ENCODE measurements around the gene ATP9A. TPM values are rescaled to one million over a fixed set of nuclear protein-coding genes. Genes with fewer than 3 reads are reported as not detected.
"Not testable (repeated sequence)": the region's sequence is repeated elsewhere in the genome, so short reads cannot be mapped to it uniquely, and the experiment has no call there.

ATP9A gene
- polyA plus RNA-seq, 1 experiment, result 35.3 TPM

- Histone ChIP-seq H3K9me3 (ENCODE audit: control insufficient read depth, insufficient read depth, low read length) (peaks cover 5% of the 10 kb centered on the region; the same call in 1 of the 2 replicates), H3K27me3 (ENCODE audit: control insufficient read depth, insufficient read depth, low read length) (no peaks in the 10 kb centered on the region), H3K4me3 (ENCODE audit: low read depth, low read length) (no peak overlapping the region; the same call in 1 of the 2 replicates), H3K27ac (ENCODE audit: low read depth, low read length) (no peak overlapping the region)
- DNase-seq (ENCODE audit: low read depth, low spot score), result no peak
- ChIA-PET POLR2A (no interaction called here), CTCF (interaction anchor here (1.1 to 1.2 kb wide), 2 partner anchors 24 to 588 kb away, joined by 3 to 4 read pairs; no protein-coding TSS in a partner anchor)
- TF ChIP-seq, protein P1, sequence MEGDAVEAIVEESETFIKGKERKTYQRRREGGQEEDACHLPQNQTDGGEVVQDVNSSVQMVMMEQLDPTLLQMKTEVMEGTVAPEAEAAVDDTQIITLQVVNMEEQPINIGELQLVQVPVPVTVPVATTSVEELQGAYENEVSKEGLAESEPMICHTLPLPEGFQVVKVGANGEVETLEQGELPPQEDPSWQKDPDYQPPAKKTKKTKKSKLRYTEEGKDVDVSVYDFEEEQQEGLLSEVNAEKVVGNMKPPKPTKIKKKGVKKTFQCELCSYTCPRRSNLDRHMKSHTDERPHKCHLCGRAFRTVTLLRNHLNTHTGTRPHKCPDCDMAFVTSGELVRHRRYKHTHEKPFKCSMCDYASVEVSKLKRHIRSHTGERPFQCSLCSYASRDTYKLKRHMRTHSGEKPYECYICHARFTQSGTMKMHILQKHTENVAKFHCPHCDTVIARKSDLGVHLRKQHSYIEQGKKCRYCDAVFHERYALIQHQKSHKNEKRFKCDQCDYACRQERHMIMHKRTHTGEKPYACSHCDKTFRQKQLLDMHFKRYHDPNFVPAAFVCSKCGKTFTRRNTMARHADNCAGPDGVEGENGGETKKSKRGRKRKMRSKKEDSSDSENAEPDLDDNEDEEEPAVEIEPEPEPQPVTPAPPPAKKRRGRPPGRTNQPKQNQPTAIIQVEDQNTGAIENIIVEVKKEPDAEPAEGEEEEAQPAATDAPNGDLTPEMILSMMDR (IDR thresholded peaks at IDR 0.05; ENCODE audit: low read depth, low read length), result no peak
These were observed 198.1 kb downstream of the ATP9A start for GRCh38 chr20:51569815-51570738.

- DNase-seq (ENCODE audit: low read depth, low spot score); H3K27me3 ChIP-seq (ENCODE audit: control insufficient read depth, insufficient read depth, low read length); H3K9me3 ChIP-seq (ENCODE audit: control insufficient read depth, insufficient read depth, low read length); H3K27ac ChIP-seq (ENCODE audit: low read depth, low read length); POLR2A ChIA-PET; H3K4me3 ChIP-seq (ENCODE audit: low read depth, low read length): not testable (repeated sequence)
- CTCF ChIA-PET, result interaction anchor here (0.5 kb wide), 1 partner anchor 49 kb away, joined by 4 read pairs; no protein-coding TSS in a partner anchor
These were observed 199.7 kb downstream of the ATP9A start for GRCh38 chr20:51568533-51568932.

- TF ChIP-seq, protein P1 (IDR thresholded peaks at IDR 0.05; ENCODE audit: low read depth, low read length), result no peak
- Histone ChIP-seq H3K4me3 (ENCODE audit: low read depth, low read length) (no peak overlapping the region), H3K27ac (ENCODE audit: low read depth, low read length) (no peak overlapping the region), H3K27me3 (ENCODE audit: control insufficient read depth, insufficient read depth, low read length) (no peaks in the 10 kb centered on the region), H3K9me3 (ENCODE audit: control insufficient read depth, insufficient read depth, low read length) (no peaks in the 10 kb centered on the region)
- ChIA-PET CTCF (no interaction called here), POLR2A (no interaction called here)
- no peak for DNase-seq (ENCODE audit: low read depth, low spot score)
These were observed 200.6 kb downstream of the ATP9A start for GRCh38 chr20:51567622-51568021.

GRCh38 chr20:51566594-51566993 is 201.6 kb downstream of the ATP9A start:
- TF ChIP-seq, protein P1 (IDR thresholded peaks at IDR 0.05; ENCODE audit: low read depth, low read length), result no peak
- no peak for DNase-seq (ENCODE audit: low read depth, low spot score)
- POLR2A ChIA-PET, result no interaction called here
- no peaks in the 10 kb centered on the region for H3K27me3 ChIP-seq (ENCODE audit: control insufficient read depth, insufficient read depth, low read length)
- no peak overlapping the region for H3K27ac ChIP-seq (ENCODE audit: low read depth, low read length)
- CTCF ChIA-PET, result interaction anchor here (0.6 kb wide), 1 partner anchor 325 kb away, joined by 3 read pairs; no protein-coding TSS in a partner anchor
- H3K4me3 ChIP-seq (ENCODE audit: low read depth, low read length), result no peak overlapping the region
- H3K9me3 ChIP-seq (ENCODE audit: control insufficient read depth, insufficient read depth, low read length), result no peaks in the 10 kb centered on the region

DNA sequence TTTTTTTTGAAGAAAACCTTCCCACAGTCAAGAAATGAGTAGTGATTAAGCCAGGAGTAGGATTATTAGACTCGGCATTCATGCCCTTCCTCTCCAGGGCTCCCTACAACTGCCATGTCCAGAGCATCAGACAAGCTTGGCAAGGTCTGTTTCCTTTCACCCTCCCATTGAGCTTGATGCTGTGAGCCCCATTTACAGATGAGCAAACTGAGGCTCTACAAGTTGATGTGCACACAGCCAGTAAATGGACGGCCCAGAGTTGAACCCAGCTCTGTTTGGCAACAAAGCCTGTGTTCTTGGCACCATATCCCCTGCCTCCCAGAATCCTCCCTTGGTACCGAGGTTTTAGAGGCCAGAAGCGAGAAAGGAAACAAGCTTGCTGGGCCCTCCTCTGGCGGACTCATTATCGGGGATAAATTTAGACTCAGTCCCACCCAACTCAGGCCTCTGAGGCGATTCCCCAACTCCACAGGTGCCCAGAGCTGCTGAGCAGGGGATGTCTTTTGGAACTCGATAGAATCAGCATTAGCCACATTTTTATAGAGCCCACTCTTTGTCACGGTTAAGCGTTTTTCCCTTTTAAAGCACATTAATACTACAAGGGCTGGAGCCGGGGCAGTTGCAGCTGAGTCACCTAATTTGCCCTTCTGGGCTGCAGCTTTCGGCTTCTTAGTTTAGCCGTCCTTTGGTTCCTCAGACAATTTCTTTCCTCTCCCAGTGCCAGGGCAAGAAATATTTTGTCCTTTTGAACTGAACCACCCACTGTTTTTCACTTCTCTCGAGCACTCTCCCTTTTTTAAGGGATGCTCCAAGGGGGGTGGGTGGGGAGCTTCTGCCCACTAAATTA is 202.7 kb downstream of the ATP9A start:
- CTCF ChIA-PET, result interaction anchor here (0.6 to 1.0 kb wide), 2 partner anchors 29 to 570 kb away, joined by 4 to 5 read pairs; no protein-coding TSS in a partner anchor
- Histone ChIP-seq H3K9me3 (ENCODE audit: control insufficient read depth, insufficient read depth, low read length) (no peaks in the 10 kb centered on the region), H3K4me3 (ENCODE audit: low read depth, low read length) (no peak overlapping the region; the same call in 1 of the 2 replicates), H3K27ac (ENCODE audit: low read depth, low read length) (no peak overlapping the region), H3K27me3 (ENCODE audit: control insufficient read depth, insufficient read depth, low read length) (no peaks in the 10 kb centered on the region)
- no peak for DNase-seq (ENCODE audit: low read depth, low spot score)
- POLR2A ChIA-PET, result no interaction called here
- TF ChIP-seq, protein P1 (IDR thresholded peaks at IDR 0.05; ENCODE audit: low read depth, low read length), result no peak

Data from AG04450 (cell line).